GM18868 (cell line): ENCODE results near the gene WDR37.

Source experiments
- ATAC-seq: cut with Tn5 transposase; IDR thresholded peaks from one replicate; pipeline ENCODE4 v1.9.1; 2021; ENCODE audit warnings: mild to moderate bottlenecking, moderate library complexity; ENCODE audit not compliant: unreplicated experiment

WDR37 gene

GRCh38 chr10:1123972-1124371, 67.8 kb downstream of the WDR37 start:
- ATAC-seq = no peak

DNA sequence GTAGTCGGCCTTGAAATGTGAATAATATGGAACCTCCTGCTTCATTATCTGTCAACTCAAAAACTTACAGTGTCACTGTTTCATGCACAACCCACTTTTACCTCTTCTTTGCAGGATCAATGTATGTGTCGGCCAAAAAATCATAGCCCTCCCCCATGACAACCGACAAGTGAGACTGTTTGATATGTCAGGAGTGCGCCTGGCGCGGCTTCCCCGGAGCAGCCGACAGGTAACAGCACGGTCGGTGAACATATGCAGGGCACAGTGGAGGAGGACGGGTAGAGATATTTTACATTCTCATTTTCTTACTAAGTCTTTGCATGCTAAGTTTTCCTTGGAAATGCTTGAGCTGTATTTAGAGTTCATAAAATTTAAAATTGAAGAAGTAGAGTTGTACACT, 68.6 kb downstream of the WDR37 start:
- no peak for ATAC-seq

- no peak for ATAC-seq
Observed at GRCh38 chr10:1126461-1126860, 70.3 kb downstream of the WDR37 start.

DNA sequence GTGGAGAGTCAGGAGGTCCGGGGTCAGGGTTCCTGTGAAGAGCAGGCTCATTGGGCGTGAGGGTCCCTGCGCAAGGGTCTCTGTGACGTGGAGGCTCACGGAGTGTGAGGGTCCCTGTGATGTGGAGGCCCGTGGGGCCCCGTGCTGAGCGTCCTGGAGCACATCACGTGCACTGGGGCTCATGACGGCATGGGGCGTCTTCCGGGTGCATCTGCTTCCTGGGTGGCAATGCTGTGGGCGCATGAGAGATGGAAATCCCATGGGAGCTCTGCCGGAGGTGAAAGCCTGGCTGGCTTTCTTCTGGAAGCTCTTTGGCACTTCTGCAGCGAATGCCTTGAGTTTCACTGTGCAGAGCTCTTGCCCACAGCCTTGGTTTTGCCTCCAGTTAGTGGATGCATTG, 71.4 kb downstream of the WDR37 start:
- ATAC-seq = no peak

DNA sequence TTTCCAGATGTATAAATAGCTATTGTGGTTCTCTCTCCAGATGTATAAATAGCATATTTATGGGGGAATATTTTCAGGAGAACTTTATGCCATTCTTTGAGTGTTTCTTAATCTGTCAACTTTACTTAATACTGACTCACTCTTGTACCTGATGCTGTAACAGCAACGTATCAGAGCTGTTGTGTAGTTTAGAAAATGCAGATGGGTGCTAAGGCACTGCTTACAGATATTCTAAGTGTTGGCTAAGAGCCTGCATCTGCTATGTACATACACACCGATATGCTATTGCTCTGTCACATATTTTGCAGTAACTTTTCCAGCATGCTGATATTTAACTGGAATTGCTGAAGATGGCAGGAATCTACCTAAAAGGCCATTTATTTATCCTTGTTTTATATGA, 71.9 kb downstream of the WDR37 start:
- ATAC-seq = no peak

DNA sequence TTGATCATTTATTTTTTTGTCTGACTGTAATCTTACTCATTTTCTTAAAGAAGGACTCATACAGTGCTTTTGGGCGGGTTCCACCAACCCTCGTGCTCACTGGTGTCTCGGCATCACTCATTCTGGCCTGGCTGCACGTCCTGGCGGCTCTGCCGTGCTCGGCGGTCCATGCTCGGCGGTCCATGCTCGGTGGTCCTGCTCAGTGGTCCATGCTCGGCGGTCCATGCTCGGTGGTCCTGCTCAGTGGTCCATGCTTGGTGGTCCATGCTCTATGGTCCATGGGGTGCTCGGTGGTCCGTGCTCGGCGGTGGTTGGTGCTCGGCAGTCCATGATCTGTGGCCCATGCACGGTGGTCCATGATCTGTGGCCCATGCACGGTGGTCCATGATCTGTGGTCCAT, 72.5 kb downstream of the WDR37 start:
- no peak for ATAC-seq

- ATAC-seq = no peak
Observed at GRCh38 chr10:1130226-1130625, 74.0 kb downstream of the WDR37 start.

DNA sequence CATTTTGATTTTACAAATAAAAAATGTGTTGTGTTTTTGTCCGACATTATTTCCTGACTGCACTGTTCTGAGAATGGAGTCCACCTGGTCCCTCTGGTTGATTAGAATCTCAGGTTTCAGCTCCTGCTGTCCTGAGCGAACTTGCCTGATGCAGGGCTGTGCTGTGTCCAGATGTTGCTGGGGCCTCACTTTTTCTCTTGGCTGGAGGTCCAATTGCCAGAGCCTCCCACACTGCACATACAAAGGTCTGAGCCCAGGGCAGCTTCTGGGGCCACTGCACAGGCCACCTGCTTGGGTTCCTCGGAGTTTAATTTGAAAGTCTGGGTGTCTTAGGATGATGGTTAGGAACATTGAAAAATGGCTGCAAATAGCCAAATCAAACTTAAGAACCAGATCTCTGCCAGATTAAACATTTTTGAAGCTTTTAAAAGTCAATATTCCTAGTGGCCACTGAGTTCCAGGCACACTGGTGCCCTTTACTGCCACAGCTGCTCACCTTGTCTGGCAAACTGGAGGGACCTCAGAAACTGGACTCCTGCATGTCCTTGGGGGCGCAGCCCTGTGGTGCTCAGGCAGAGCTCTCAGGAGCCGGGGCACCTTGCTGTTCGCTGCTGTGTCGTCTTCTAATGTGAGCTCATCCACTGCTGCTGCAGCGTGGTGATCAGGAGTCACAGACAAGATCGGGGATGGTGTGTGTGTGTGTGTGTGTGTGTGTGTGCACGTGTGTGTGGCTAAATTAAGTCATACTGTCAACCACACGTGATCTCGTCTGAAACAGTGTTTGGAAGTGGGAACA, 75.0 kb downstream of the WDR37 start:
- ATAC-seq = no peak

- ATAC-seq = no peak
Observed at GRCh38 chr10:1132584-1132983, 76.4 kb downstream of the WDR37 start.

- ATAC-seq = no peak
Observed at GRCh38 chr10:1133495-1134045, 77.4 kb downstream of the WDR37 start.

DNA sequence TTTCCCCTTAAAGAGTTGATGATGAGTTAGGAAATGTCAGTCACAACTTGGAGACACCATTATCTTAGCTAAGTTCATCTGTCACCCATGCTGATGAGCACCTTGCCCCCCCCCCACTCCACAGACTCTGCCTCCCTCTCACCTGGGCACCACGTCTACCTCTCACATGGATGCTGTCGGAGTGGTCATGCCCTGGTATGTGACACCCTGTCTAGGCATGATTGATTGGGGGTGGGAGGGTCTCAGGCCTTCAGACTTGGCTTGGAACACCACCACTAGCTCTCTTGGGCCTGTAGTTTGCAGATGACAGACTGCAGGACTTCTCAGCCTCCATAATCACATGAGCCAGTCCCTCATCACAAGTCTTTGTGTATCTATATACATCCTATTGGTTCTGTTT, 78.0 kb downstream of the WDR37 start:
- ATAC-seq = no peak

- ATAC-seq = no peak
Observed at GRCh38 chr10:1136268-1136667, 80.1 kb downstream of the WDR37 start.

- no peak for ATAC-seq
Observed at GRCh38 chr10:1137499-1138163, 81.4 kb downstream of the WDR37 start.

DNA sequence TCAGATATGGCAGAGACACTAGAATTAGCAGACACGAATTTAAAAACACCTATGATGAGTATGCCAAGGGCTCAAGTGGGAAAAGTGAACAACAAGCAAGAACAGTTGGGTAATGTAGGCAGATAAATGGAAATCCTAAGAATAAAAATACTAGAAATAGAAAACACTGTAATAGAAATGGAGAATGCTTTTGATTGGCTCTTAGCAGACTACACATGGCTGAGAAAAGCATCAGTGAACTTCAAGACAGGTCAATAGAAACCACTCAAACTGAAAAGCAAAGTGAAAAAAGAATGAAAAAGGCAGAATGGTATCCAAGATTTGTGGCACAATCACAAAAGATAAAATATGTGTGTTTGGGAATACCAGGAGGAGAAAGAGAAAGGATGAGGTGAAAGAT, 82.3 kb downstream of the WDR37 start:
- ATAC-seq = no peak

GRCh38 chr10:1141261-1141660, 85.1 kb downstream of the WDR37 start:
- ATAC-seq = no peak

DNA sequence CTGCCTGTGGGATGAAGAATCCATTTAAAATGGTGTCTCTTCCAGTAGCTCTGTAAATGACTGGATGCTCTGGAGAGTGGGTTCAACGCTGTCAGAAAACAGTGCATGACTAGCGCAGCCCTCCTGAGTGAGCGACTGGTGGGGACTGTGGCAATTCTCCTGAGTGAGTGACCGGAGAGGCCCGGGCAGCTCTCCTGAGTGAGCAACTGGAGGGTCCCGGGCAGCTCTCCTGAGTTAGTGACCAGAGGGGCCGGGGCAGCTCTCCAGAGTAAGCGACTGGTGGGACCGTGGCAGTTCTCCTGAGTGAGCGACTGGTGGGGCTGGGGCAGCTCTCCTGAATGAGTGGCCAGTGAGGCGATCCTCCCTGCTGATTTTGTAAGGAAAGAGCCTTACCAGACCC, 85.5 kb downstream of the WDR37 start:
- ATAC-seq = no peak

- no peak for ATAC-seq
Observed at GRCh38 chr10:1142596-1142995, 86.4 kb downstream of the WDR37 start.

DNA sequence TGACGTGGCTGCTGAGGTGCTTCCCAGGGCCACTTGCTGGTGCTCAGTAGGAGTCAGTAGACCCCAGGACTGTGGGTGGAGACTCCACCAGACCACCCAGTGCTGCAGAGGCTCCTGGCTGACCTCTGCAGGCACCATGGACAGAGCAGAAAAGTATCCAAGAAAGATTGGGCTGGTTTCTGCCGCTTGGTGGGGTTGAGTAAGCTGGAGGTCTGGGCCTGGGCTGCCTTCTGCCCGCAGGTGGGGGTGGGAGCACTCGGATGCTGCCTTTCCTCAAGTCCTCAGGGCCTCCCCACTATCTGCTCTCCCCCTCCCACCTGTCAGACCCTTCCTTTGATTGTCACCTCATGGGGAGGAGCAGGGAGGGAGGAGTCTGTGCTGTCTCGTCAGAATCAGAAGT, 91.6 kb downstream of the WDR37 start:
- no peak for ATAC-seq

- ATAC-seq = no peak
Observed at GRCh38 chr10:1148855-1149605, 92.8 kb downstream of the WDR37 start.

GRCh38 chr10:1149793-1150637, 93.8 kb downstream of the WDR37 start:
- no peak for ATAC-seq

DNA sequence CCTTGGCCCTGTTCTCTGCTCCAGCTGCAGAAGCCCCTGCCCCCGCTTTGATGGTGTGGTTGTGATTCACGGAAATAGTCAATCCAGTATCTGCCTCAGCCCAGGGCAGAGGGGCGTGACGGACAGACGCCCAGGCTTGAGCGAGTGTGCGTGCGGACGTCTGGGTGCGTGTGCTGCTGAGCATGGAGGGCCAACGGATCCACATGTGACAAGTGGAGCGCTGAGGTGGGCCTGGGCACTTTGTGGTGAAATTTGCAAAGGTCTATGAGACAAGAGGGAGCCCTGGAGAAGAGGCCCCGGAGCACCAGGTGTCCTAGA, 94.4 kb downstream of the WDR37 start:
- ATAC-seq = no peak
